ENCODE data around the gene ARFGAP3.

- no peak for TF ChIP-seq CTCF (IDR thresholded peaks at IDR 0.05; ENCODE audit: poor library complexity)
- no peak for TF ChIP-seq EZH2 (IDR thresholded peaks at IDR 0.05; ENCODE audit: borderline replicate concordance)
- TF ChIP-seq EZH2phosphoT487 (IDR thresholded peaks at IDR 0.05; ENCODE audit: low read depth, severe bottlenecking, unreplicated experiment) = no peak
These were observed 21.0 kb downstream of the ARFGAP3 start for GRCh38 chr22:42836026-42836425.
